Type B pancreatic cell (in vitro differentiated cells): ENCODE data around the gene PCSK6. TPM values are rescaled to one million over a fixed set of nuclear protein-coding genes. Genes with fewer than 3 reads are reported as not detected.
"Not testable (repeated sequence)": the region's sequence is repeated elsewhere in the genome, so short reads cannot be mapped to it uniquely, and the experiment has no call there.

Source experiments
- DNase-seq: peaks from one replicate; pipeline ENCODE4 v3.0.0; 2021; ENCODE audit warnings: mixed read lengths; ENCODE audit not compliant: unreplicated experiment; ENCODE audit errors: extremely low spot score
- H3K27ac Mint-ChIP-seq: 2 replicates; pipeline ENCODE4 v1.8.0; 2021; ENCODE audit warnings: mild to moderate bottlenecking, mixed read lengths
- H3K27me3 Mint-ChIP-seq: 2 replicates; pipeline ENCODE4 v1.8.0; 2021; ENCODE audit warnings: mixed read lengths
- H3K36me3 Mint-ChIP-seq: 2 replicates; pipeline ENCODE4 v1.8.0; 2021; ENCODE audit warnings: mixed read lengths
- H3K4me1 Mint-ChIP-seq: one replicate; pipeline ENCODE4 v1.8.0; 2021; ENCODE audit warnings: mixed read lengths; ENCODE audit not compliant: unreplicated experiment
- H3K4me3 Mint-ChIP-seq: 2 replicates; pipeline ENCODE4 v1.8.0; 2021; ENCODE audit warnings: mild to moderate bottlenecking, mixed read lengths
- H3K9me3 Mint-ChIP-seq: 2 replicates; pipeline ENCODE4 v1.8.0; 2021; ENCODE audit warnings: mixed read lengths
- CTCF ChIP-seq: fragments of 200-600 bp; sonication (generic); conservative IDR thresholded peaks from 2 replicates; pipeline ENCODE4 v1.5.0; 2021; ENCODE audit warnings: antibody characterized with exemption, mild to moderate bottlenecking
- total RNA-seq: library from RNA; stranded (reverse); gene quantifications from 2 replicates; pipeline ENCODE4 v1.2.1, GENCODE V29; 2021; ENCODE audit warnings: low replicate concordance

The PCSK6 gene
- total RNA-seq, 1 donor from 2014 or later: 5.4 TPM

GRCh38 chr15:101457696-101458095 lies 31.8 kb downstream of the PCSK6 start:
- no peak for DNase-seq
- Mint-ChIP-seq H3K4me1 (peaks cover 28% of the 10 kb centered on the region), H3K27me3 (peaks cover 7% of the 10 kb centered on the region), H3K9me3 (no peaks in the 10 kb centered on the region), H3K4me3 (no peak overlapping the region), H3K36me3 (no peaks in the 10 kb centered on the region), H3K27ac (no peak overlapping the region)
- TF ChIP-seq CTCF: no peak

- H3K36me3 Mint-ChIP-seq: no peaks in the 10 kb centered on the region
- H3K9me3 Mint-ChIP-seq: no peaks in the 10 kb centered on the region
- no peak for DNase-seq
- TF ChIP-seq CTCF: no peak
- H3K27me3 Mint-ChIP-seq: peaks cover 7% of the 10 kb centered on the region
- H3K4me3 Mint-ChIP-seq: no peak overlapping the region
- peaks cover 42% of the 10 kb centered on the region for H3K4me1 Mint-ChIP-seq
- H3K27ac Mint-ChIP-seq: no peak overlapping the region
Observed at GRCh38 chr15:101456057-101456739, 33.3 kb downstream of the PCSK6 start.

- Mint-ChIP-seq H3K4me1 (peaks cover 47% of the 10 kb centered on the region), H3K36me3 (no peaks in the 10 kb centered on the region), H3K27ac (no peak overlapping the region), H3K9me3 (no peaks in the 10 kb centered on the region), H3K27me3 (peaks cover 7% of the 10 kb centered on the region), H3K4me3 (no peak overlapping the region)
- DNase-seq: no peak
- TF ChIP-seq CTCF: no peak
Observed at GRCh38 chr15:101455291-101456025, 34.0 kb downstream of the PCSK6 start.

GRCh38 chr15:101454781-101455180 lies 34.7 kb downstream of the PCSK6 start:
- not testable (repeated sequence) for DNase-seq, H3K27me3 Mint-ChIP-seq, H3K27ac Mint-ChIP-seq, H3K4me3 Mint-ChIP-seq, H3K9me3 Mint-ChIP-seq, H3K36me3 Mint-ChIP-seq
- peaks cover 47% of the 10 kb centered on the region for H3K4me1 Mint-ChIP-seq

GRCh38 chr15:101454365-101454764 lies 35.1 kb downstream of the PCSK6 start:
- Mint-ChIP-seq H3K4me1 (peaks cover 47% of the 10 kb centered on the region), H3K27ac (no peak overlapping the region)

More at GRCh38 chr15:101454365-101454764, 35.1 kb downstream of the PCSK6 start:
- Mint-ChIP-seq H3K27me3 (peaks cover 7% of the 10 kb centered on the region), H3K4me3 (no peak overlapping the region), H3K9me3 (no peaks in the 10 kb centered on the region), H3K36me3 (no peaks in the 10 kb centered on the region)
- TF ChIP-seq CTCF: no peak
- DNase-seq: no peak
